ENCODE data around the gene BMP2. TPM values are rescaled to one million over a fixed set of nuclear protein-coding genes. Genes with fewer than 3 reads are reported as not detected.

Gene BMP2
- total RNA-seq, 2 experiments from 2014 or later, result not detected

GRCh38 chr20:6828794-6829423 lies 61.4 kb downstream of the BMP2 start:
- Mint-ChIP-seq H3K4me3 (no peak overlapping the region), H3K36me3 (ENCODE audit: low read depth) (no peaks in the 10 kb centered on the region), H3K27me3 (no peaks in the 10 kb centered on the region), H3K27ac (no peak overlapping the region), H3K9me3 (no peaks in the 10 kb centered on the region), H3K4me1 (no peaks in the 10 kb centered on the region)
- POLR2A ChIA-PET, result no interaction called here
- CTCF ChIA-PET, result no interaction called here
- DNase-seq, result peak; percentile 28

GRCh38 chr20:6829510-6830116 lies 62.1 kb downstream of the BMP2 start:
- CTCF ChIA-PET, result no interaction called here
- H3K4me3 Mint-ChIP-seq, result no peak overlapping the region
- no peaks in the 10 kb centered on the region for H3K27me3 Mint-ChIP-seq
- no peaks in the 10 kb centered on the region for H3K4me1 Mint-ChIP-seq
- POLR2A ChIA-PET, result no interaction called here
- no peaks in the 10 kb centered on the region for H3K9me3 Mint-ChIP-seq
- no peak for DNase-seq
- H3K27ac Mint-ChIP-seq, result no peak overlapping the region
- no peaks in the 10 kb centered on the region for H3K36me3 Mint-ChIP-seq (ENCODE audit: low read depth)
